Ecto neural progenitor cell (in vitro differentiated cells): ENCODE measurements around the gene ATP23.

Experiments used
- DNase-seq: peaks from one replicate; pipeline ENCODE4 v3.0.0-alpha.2; 2018; ENCODE audit warnings: low spot score

Gene ATP23

DNA sequence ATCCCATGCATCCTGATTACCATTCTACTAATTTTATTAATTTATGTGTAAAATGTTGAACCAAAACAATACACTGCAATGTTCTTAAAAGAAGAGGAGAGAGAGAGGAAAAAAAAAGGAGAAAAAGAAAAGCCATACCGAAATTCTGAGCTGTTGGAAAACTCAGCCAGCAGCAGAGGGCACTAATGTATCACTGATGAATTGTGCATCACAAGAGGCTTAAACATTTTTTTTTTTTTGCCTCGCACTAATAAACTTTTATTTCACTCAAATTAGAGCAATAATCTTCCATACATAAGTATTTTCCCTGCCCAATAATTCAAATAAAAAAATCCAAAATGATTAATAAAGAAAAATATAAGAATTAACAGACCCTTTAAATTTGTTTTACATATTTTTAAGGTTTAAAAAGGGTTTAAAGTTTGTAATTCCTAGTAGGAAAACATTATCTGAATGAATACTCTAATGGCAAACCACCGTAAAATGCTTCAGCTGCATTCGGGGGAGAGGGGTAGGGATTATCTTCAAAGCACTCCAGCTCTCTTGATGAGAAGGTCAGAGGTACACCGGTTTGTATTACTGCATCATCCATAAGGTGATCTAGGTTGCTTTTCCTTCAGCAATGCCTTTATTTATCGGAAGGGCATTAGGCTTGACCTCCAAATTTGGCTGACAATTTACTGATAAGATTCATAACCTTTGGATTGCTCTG, 41.9 kb downstream of the ATP23 start:
- no peak for DNase-seq

DNA sequence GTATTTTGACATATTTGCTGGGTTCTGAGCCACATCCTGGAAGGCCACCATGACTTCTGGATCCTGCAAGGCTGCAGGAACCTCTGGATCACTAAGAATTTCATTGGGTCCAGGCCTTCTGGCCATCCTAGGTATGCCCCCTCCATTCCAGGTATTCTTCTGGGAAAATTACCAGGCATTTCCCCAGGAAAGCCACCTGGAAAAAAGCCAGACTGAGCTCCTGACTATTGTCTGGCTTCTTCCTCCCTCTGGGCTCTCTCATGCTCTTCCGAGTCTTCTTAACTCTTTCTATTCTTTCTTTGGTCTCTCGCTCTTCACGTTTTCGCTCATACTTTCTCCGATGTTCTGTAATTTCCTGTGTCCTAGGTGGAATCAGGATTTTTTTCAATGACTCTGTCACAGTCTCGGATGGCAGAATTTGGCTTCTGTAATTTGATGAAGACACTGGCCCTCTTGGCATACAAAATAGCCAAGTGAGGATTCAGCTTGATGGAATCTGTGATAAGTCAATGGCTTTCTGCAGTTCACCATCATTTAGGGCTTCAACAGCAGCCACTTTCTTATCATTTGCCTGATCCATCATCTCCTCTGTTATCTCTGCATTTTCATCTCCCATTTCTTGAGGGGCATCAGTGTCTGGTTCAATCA, 42.6 kb downstream of the ATP23 start:
- no peak for DNase-seq

DNA sequence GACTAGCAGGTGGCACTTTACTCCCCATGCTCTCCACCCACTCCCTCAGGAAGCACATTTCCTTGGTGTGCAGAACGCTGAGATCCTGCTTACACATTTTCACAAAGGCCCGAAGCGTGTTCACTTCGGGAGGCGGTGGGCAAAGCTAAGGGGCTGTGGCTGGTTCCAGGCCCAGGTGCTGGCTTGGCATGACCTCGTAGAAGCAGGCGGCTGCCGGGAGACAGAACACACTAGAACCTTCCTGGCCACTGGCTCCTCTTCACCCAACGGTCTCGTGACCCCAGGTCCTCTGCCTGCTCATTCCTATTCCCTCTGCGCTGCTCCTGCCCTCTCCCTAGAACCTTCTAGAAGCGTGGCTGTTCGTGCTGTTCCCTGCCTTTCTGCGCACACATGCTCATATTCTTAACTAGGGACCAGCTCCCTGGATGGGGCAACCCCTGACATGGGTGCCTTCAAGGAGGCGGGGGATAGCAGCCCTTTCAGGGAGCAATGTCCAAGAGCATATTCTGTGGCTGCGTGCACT, 43.3 kb downstream of the ATP23 start:
- DNase-seq, result no peak

DNA sequence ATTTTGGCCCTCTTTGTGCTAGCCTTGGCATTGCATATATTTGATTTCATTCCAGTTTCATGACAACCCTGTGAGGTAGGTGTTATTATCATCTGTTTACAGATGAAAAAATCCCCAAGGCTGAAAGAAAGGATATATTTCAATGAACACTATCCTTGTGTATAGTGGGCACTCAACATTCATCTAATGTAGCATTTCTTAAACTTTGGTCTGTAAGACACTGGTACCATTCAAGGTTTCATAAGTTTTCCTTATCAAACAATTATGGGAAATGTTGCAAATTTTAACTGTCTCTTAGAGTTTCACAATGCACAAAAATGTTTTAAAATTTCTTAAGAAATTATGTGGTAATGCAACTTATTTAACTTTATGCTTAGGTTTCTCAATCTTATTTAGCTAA, 44.3 kb downstream of the ATP23 start:
- no peak for DNase-seq

DNA sequence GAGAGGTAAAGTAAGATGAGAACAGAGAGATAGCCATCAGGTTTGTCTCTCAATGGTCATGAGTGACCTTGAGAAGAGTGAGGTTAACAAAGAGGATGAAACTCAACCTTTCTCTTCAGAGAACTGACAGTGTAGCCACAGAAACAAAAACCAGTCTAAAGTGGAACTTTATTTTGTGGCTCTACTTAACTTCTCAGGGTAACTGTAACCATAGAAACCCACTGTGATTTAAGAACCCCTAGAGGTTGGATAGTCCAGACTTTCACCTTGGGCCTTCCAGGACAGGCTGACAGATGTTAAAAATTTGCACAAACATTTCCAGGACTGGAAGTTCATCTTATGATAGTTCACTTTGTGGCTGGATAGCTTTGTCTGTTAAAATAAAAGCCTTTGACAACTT, 48.5 kb downstream of the ATP23 start:
- no peak for DNase-seq

DNA sequence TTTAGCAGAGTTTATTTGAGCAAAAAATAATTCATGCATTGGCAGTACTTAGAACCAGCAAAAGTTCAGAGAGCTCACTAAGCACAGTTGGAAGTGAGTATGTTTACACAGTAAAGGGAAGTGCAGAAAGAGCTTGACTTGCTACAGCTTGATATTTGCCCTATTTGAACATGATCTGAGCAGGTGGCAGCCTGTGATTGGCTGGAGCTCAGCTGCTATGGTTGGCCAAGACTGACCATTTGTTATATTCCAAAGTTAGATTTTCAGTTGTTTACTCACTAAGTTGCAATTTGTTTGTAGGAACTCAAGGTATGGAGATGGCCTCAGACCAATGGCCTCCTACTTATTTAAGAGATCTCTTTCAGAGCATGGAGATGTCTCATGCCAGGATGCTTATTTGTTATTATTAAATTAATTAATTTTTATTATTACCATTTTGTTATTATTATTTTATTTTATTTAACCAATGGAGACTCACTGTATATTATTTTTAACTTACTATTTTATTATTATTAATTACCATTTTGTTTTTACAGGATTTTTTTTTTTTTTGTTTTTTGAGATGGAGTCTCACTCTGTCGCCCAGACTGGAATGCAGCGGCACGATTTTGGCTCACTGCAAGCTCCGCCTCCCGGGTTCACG, 49.0 kb downstream of the ATP23 start:
- DNase-seq, result no peak

DNA sequence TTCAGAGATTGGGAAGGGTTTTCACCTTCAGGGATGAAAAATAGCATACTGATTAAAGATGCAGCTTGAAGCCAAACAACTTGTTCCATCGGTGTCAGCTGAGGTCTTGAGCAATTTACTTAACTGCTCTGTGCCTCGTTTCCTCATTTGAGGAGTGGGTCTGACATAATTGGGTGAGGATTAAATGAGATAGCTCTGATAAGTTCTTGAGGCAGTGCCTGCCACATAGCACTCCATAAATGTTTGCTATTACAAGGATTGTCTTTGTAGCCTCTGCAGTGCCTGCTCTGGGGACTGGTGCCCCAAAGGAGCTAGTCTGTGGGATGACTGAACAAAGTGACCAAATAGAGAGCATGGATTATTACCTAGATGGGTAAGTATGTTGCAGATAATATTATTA, 50.6 kb downstream of the ATP23 start:
- no peak for DNase-seq

DNA sequence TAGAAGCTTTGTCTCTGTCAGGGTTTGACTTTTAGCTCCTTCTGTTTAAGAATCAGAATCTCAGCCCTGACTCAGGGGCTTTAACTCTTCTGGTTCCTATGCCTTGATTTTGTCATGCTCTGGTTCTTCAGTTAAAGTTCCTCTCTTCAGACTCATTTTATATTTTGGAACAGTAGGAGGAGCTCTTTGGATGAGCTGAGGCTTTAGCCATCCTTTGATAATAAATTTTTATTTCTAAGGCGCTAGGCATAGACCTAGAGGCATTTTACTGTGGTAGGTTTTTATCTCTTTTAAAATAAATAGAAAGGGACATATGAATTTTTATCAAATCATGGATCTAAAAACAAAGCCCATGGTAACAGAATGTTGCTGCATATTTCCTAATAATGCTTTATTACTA, 51.7 kb downstream of the ATP23 start:
- DNase-seq, result no peak

DNA sequence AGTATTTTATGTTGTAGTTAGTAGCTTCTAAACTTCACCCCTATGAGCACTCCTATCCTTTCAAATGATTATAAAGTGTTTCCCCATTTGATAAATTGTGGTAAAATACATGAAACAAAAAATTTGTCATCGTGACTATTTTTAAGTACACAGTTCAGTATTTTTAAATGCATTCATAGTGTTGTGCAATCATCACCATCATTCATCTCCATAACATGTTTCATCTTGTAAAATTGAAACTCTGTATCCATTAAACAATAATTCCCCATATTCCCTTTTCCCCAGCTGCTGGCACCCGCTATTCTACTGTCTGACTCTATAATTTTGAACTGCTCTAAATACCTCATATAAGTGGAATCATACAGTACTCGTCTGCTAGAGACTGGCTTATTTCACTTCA, 52.5 kb downstream of the ATP23 start:
- DNase-seq, result no peak

DNA sequence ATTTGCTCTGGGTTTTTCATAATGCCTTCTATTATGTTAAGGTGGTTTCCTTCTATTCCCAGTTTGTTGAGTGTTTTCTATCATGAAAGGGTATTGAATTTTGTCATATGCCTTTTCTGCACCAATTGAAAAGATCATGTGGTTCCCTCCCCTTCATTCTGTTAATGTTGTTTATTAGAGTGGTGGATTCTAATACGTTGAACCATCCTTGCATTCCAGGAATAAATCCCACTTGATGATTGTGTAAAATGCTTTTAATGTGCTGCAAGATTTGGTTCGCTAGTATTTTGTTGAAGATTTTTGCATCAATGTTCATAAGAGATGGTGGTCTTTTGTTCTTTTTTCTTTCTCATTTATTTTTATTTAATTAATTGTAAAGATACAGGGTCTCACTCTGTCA, 55.2 kb downstream of the ATP23 start:
- DNase-seq, result no peak

DNA sequence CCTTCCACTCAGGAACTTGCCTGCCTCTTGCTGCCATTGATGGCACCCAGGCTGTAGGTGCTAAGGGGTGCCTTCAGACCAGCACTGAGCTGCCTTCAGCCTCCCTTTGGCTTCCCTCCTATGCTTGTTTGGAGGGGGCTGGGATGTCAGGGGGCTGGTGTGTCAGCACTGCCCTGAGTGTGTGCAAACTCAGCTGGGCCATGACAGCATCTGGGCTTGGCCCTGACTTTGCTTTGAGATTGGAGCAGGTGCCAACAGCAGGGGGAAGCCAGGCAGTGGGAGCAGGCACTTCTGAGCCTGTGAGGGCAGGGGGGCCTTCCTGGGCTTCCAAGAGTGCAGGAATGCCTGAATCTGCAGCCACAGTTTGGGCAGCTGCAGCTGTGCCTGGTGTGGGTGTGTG, 56.9 kb downstream of the ATP23 start:
- no peak for DNase-seq

DNA sequence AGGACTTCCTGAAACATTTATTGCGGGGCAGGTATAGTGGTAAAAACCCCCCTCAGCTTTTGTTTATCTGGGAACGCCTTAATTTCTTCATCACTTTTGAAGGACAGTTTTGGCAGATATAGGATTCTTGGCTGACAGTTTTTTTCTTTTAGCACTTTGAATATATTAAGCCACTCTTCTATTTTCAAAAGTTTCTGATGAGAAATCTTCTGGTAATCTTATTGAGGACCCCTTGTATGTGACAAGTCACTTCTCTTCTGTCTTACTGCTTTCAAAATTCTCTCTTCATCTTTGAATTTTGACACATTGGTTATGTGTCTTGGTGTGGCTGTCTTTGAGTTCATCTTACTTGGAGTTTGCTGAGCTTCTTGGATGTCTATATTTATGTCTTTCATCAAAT, 59.1 kb downstream of the ATP23 start:
- no peak for DNase-seq

DNA sequence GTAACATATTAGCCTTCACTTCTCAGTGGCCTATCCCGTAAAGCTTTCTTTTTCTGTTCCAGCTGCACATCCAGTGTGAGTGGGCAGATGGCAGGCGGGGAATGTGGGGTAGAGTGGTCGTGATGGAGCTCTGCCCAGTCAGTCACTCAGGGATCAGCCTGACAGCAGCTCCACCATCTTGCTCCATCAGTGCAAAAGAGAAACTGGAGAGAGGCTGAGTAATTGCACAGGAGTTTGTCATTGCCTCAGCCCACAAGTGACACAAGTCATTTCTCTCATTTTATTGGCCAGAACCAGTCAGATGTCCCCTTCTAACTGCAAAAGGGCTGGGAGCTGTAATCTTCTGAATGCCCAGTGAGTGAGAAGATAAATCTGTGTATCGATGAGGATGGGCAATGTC, 66.5 kb downstream of the ATP23 start:
- no peak for DNase-seq

DNA sequence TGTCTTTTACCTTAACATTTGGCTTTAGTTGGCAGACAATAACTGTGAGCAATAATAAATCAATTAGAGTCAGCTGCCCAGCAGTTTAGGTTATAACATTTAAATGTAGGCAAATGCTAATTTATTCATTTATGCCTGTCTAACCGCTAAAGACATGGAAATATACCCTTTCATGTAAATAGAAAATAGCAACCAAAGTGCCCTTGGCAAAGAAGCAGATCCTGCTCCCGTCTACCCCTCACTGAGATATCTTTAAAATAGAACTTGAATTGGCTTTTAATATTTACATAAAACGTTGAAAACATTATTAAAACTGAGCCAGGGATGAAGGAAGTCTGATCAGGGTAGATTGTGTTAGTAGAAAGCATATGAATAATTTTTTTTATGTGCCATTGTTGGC, 67.3 kb downstream of the ATP23 start:
- no peak for DNase-seq
